ENCODE results near the gene HDHD2.

- TF ChIP-seq JUND (IDR thresholded peaks at IDR 0.05) (no peak), EGR1 (IDR thresholded peaks at IDR 0.05; ENCODE audit: low read depth in 2 of 2) (no peak), TAF1 (conservative IDR thresholded peaks at IDR 0.05) (no peak), GABPA (IDR thresholded peaks at IDR 0.05 in 1 of 2, conservative IDR thresholded peaks at IDR 0.05 in 1 of 2) (no peak)
Observed at GRCh38 chr18:47174545-47175116, 24.3 kb upstream of the HDHD2 start.

Data from liver (tissue), 2 donors.